Measurements from ENCODE around the gene UBE2J2.

DNA sequence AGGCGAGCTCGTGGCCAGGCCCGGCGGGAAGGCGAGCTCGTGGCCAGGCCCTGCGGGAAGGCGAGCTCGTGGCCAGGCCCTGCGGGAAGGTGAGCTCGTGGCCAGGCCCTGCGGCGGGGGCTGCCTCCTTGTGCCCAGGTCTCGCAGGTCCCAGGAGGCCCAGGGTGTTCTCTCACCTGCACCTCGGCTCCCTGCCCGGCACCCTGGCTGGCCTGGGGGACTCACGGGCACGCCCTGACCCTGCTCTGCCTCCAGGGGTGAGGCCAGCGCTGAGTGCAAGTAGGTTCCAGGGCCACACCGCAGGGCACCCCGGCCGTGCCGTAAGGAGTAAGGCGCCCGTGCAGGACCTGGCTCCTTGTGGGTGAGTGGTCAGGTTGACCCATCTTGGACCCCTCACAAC is 46.3 kb downstream of the UBE2J2 start:
- TF ChIP-seq, protein P1, sequence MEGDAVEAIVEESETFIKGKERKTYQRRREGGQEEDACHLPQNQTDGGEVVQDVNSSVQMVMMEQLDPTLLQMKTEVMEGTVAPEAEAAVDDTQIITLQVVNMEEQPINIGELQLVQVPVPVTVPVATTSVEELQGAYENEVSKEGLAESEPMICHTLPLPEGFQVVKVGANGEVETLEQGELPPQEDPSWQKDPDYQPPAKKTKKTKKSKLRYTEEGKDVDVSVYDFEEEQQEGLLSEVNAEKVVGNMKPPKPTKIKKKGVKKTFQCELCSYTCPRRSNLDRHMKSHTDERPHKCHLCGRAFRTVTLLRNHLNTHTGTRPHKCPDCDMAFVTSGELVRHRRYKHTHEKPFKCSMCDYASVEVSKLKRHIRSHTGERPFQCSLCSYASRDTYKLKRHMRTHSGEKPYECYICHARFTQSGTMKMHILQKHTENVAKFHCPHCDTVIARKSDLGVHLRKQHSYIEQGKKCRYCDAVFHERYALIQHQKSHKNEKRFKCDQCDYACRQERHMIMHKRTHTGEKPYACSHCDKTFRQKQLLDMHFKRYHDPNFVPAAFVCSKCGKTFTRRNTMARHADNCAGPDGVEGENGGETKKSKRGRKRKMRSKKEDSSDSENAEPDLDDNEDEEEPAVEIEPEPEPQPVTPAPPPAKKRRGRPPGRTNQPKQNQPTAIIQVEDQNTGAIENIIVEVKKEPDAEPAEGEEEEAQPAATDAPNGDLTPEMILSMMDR (IDR thresholded peaks at IDR 0.05 in 8 of 11, conservative IDR thresholded peaks at IDR 0.05 in 3 of 11), result no peak
- TF ChIP-seq POLR2A (IDR thresholded peaks at IDR 0.05), result no peak
- no peak for TF ChIP-seq POLR2AphosphoS5 (IDR thresholded peaks at IDR 0.05)

Data from spleen (tissue), 7 donors.